ENCODE measurements around the gene NTRK3.

NTRK3 gene

DNA sequence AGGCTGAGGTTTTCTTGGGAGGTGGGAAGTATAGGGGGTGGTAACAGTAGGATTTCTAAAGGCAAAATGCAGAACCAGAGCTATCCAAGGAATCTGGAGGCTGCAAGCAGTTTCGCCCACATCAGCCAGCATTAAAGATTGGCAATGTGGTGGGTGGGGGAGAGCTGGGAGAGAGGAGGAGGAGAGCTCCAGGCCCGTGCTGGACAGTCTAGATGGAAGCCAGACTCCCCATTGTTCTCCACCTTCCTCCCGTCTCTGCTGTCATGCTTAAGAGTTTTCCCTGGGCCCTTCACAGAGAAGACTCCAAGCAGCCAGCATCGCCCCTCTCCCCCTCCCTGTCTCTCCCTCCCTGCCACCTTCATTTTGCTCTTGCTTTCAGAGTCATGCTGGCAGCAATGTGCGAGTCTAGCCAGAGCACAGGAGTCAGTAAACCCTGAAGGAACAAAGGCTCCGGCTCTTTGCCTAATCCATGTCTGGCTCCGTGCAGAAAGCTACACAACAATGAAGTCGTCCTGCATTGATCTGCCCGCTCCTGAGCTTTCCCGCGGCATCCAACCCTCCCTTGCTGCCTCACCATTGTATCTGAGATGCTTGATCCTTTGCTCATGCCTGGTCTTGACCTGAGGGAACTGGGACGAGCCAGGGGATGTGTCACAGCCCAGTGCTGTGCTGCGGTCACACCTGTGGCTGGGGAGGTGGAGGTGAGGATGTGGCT is 282.9 kb downstream of the NTRK3 start:
- DNase-seq = no peak

DNA sequence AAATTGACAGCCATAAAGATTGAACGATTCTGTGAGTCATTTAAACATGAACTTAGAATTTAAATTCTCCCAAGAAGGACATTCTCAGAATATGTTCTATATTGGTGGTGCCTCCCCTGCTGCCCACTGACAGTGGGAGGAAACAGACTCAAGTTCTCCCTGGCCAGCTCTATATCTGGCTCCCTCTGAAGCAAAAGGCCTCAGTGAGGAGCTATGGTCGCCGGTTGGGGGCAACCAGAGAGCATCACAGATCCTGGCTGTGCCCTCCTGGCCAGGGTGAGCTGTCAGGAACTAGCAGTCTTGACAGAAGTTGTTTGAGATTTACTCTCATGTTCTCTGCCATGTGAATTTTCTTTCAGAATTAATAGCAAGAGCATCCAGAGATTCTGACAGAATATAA is 285.5 kb downstream of the NTRK3 start:
- DNase-seq = no peak

DNA sequence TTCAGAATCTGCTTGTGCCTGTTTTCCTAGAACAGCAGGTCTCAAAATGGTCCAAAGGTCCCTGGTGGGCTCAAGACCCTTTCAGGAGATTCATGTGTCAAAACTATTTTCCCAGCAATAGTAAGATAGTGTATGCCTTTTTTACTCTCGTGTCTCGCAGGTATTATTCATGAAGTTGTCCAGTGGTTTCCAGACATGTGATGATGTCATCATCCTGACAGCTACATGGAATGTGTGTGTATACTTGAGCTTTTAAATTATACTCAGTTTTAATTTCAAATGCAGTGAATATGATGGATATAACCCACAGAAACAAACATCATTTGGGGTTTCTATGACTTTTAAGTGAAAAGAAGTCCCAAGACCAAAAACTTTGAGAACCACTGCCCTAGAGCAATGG is 288.6 kb downstream of the NTRK3 start:
- no peak for DNase-seq

DNA sequence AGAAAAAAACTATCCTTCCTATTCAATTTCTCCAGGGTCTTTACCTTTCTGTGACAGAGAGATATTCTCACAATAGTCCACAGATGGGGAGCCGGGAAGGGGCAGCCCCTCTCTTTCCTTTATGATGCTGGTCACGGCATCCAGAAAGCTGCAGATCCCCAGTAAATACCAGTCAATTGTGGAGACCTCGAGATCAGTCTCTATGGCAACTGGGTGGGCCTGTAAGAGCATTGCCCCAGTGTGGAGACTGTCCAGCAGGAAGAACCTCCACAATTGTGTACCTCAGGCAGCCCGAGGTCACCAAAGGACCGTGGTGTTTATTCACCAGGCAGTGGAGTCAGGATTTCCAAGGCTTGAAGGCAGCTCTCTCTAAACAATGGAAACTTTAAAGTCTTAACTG is 291.2 kb downstream of the NTRK3 start:
- no peak for DNase-seq

DNA sequence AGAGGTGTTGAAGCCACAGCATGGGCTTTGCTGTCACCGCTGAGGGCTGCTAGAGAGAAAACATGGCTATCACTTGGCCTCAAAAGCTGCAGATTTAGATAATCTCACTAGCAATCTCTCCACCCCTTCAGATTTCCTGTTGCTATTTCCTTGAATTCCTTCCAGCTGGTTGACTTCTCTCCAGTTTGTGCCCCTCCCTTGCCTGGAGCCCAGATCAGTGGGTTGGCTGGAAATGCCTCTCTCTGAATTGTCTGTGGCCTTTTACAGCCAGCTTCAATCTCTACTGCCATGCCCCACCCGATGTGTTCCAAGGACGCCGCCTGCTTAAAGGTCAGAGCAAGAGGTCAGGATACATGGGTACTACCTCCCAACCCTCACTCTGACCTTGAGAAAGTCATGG is 294.1 kb downstream of the NTRK3 start:
- DNase-seq = no peak

DNA sequence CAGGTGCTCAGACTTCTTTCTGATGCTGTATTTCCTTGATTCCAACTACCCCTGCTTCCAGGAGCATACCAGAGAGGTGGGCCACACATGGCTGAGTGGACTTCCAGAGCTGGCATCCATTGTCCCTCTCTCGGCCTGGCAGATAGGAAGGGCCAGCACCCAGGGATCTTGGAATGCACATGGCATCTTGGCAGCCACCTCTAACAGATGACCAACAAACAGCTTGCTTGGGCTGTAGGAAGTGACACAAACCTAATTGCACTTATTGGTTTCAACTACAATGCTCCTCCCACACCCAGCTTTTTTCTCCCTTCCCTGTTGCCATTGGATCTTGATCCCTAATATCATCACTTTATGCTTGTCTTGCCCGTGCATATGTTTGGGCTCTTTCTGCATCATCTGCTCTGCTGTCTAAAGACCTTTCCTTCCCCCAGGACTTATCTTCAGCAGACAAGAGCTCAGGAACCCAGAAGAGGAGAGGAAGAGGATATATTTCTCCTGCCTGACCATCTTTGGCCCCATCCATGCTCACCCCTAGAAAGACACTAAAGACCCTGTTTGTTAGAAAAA is 294.6 kb downstream of the NTRK3 start:
- no peak for DNase-seq

DNA sequence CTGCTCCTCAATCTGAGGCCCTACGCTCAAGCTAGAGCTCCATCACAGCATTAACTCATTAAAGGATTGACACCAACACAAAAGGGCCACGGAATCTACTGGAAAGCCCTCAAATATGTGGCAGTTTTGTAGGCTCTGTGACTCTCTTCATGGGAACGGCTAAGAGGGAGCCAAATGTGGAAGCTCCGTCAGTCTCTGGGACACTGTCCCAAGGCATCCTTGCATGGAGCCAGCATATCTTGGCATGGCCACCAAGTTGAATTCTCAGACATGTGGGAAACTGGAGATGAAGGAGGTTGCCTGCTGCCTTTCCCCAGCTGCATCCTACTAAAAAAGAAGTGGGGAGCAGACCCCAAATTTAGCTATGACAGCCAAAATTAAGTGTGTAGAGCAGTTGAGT is 296.9 kb downstream of the NTRK3 start:
- no peak for DNase-seq

DNA sequence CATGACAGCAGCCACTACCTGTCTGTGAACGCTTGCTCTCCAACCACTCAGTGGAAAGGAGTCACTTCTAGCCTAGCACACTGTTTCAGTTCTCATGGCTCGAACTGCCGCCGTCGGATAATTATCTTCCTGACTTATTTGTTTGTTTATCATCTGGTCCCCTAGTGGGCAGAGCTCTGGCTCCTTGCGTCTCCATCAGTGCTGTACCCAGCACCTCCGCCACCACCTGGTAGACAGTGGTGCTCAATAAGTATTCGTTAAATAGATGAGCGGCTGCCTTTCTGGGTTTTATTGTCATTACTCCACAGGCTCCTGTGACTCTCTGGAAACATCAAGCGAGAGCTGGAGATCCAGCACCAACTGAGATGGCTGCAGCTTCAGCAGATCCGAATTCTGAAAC is 297.5 kb downstream of the NTRK3 start:
- DNase-seq = no peak

DNA sequence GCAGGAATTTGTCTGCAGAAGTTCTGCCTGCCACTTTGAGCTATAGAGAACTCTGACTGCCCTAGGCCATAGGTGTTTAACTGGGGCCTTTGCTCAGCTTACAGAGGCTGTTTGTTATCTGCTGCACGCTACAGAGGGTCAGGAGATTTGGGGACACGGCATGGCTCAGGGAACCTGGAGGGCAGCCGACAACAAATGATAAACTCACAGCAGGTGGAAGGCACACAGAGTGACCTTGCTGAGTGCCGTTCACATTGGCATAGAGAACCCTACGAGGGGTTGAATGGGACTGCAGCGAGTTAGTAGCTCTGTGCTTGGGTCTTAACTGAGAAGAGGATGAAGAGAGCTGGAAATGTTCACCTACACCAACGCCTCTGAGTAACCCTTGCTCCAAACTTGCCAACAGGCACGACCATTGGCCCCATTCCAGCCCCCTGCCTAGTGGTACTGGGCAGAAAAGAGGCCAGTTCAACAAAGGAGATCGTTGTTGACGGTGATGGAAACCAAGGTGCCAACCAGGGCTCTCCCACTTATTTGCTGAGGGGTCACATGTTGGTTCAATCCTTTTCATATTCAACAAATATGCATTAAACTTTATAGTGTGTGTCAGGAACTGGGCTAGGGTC is 301.1 kb downstream of the NTRK3 start:
- no peak for DNase-seq

DNA sequence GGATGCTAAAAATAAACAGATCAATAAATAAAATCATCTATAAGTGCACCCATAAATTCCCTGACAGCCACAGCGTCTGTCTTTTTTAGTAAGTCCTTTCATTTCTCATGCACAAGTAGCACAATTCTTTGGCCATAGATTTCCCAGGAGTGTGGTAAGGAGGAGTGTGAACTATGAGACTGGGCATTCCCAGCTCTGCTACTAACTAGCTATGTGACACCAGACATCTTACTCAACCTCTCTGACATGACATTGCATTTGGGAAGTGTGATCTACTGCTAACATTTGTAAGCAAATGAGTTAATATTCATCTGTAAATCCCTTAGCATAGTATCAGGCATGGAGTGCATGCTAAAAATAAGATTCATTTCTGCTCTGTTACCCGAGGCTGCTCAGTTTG is 301.7 kb downstream of the NTRK3 start:
- DNase-seq = no peak

DNA sequence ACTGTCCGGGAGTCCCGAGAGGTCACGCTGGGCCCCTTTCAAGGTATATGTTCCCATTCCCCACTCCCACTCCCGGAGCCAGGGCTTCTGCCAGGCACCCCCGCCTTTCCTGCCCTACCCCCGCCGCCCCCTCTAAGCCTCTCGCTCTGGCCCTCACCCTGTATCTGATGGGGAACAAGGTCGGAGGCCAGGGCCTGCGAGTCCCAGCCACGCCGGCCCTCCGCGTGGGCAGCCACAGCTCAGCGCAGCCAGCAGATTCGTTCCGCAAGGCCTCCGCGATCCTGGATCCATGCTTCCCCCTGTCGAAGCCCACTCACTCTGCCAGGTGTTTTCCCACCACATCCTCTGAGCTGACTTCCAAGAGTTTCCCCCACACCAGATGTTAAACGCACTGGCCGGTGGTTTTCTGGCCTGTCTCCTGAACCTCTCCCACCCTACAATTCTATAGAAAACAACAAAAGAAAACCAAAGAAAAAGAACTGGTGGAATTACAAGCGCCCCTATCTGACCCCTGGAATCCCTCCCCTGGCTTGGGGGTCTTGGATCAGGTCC is 303.7 kb downstream of the NTRK3 start:
- DNase-seq = no peak

DNA sequence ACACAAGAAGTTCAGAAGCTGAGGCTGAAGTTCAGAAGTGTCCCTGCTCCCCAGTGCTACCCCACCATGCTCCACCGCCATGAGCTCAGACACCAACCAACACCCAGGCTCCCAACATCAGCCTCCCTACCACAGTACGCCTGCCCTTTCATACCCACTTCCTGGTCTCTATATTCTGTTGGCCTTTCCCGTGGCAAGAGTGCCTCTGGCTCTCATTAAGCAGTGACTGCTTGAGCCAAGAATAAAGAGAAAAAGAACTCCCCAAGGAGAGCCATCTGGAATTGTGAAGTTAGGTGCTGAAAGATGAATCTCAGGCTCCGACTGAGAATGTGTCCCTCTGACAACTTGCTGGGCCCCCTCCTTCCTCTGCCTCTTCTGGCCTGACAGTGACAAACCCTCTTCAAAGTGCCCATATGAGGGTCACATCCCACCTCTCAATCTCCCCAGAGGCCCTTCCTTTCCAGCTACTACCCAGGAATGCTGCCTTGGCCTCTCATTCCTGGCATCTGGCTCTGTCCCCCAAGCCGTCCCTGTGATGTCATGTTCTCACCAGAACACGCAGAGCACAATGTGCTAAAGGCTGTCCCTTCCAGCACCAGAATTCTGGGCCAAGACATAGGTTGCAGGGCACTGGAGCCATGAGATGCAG is 306.8 kb downstream of the NTRK3 start:
- DNase-seq = no peak

DNA sequence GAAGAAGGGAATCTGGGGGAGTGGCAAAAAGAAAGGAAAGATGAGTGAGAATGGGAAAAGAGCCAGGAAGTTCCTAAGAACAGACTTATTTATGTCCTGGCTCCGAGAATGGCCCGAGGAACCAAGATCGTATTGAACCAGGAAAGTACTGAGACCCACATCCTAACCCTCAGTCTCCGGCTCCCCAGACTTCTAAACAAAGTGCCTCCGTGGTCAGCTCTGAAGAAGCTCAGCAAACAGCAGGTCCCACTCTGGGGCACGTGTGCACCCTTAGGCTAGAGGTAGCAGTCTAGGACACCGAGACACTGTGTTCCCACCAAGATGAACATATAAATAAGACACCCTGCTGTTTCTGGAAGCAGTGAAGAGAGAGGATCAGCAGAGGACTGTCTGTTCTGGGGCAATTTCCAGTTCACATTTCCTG is 307.4 kb downstream of the NTRK3 start:
- no peak for DNase-seq

DNA sequence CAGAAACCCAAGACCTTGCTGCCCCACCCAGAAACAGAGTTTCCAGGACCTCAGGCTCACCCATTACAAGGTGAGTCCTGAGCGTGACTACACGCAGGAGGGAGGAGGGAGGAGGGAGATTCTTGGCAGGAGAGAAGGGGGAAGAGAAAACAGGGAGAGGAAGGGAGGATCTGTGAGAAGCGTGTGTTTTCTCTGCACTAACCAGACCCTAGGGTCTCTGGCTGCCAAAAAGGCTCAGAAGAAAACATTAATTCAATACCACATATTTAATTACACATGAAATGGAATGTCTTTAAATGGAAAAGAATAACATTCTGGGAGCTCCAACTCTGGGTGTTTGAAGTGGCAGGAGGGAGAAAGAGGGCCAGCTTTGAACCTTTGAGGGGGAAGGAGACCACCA is 309.0 kb downstream of the NTRK3 start:
- DNase-seq = no peak

DNA sequence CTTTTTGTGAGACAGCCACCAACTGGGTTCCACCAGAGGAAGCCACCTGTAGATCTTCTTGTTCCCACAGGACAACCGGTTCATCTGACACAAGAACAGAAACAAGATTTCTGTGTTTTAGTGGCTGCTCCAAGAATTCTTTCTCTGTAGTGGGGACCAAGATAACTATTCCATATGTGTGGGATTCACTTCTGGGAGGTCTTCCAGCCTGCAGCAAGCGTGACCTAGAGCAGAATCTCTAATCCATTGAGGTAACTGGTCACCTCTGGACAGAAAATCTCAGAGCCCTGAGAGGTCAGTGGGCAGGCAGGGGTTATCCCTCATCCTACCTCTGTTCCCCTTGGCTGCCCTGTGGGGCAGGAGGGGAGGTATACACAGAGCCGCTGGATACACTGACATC is 311.3 kb downstream of the NTRK3 start:
- no peak for DNase-seq

DNA sequence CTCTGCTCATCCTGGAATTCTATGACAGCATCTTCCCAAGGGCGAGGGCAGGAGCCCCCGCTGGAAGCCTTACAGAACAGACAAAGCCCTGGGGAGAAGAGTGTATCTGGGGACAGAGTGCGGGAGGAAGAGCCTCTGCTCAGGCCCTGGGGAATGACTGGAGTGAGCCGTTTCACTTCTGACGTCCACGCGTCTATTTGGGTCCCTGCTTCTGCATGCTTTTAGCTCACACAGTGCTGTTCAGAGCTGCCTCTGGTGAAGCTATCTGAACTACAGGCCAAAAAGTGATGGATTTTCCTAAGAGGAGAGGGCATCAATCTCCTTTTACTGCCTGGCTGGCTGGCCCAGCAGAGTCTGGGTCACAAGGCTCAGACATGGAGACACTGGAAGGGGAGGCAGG is 311.8 kb downstream of the NTRK3 start:
- DNase-seq = no peak

DNA sequence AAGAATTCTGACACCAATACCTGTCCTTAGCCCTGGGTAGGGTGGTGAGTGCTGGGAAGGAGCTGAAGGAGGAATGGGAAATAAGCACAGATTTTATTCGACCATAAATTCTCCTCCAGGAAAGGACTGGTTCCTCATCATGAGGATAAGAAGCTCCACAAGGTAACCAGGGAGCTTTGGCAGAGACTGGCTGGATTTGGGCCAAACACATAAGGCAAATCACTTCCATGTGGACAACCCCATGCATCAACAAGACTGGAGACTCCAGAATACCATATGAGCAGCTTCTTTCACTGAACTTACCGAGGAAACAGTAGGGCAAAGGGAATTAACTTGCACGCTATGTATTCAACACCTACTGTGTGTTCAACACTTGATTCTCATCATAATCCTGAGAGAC is 312.5 kb downstream of the NTRK3 start:
- DNase-seq = no peak

DNA sequence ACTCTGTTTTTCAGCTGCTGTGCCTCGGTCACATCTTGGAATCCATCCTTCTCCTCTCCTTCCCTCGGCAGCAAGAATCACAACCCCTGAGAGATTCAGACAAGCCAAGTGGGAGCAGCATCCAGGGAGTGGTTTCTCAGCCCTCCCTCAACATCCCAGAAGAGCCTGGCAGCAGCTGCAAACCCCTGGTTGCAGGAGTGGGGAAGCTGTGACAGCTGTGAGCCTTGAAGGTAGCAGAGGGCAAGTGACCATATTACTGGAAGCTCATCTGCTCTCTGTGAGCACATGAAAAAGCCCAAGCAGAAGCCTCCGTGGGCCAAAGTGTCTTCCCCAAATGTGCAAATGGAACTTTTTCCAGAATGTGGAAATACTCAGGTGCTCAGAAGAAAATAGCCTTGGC is 312.9 kb downstream of the NTRK3 start:
- DNase-seq = no peak

DNA sequence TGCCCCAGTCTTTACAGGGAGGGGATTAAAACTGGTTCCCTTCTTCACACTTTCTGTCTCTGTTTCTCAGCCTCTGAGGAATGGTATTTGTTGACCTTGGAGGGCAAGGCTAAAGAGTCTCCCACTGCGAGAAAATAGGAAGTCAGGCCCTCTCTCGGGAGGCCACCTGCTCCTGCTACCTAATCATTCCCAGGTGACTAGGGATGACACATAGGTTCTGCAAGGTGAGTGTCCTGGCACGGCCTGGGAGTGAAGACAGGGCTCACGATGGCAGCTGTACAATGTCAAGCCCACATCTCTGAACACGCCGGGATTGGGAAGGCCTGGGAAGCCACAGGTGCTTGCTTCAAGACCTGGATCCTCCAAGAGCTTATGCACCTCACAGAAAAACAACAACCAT is 314.2 kb downstream of the NTRK3 start:
- no peak for DNase-seq

DNA sequence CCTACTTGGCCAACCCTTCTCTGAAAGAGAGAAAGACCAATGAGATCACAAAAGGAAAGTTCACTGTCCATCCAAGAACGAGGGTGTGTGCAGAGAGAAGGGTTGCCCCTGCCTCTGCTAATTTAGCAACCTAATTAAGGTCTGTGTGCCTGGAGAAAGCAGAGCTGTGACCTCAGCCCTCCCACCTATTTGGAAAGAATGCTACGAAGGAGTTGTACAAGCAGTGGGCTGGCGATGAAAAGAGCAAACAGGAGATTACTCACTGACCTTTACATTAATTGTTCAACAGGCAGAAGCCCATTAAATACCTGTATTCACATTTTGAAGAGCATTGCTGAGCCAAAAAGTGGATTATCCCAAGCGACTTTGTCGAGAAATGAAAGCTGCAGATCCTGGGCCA is 314.9 kb downstream of the NTRK3 start:
- DNase-seq = no peak

DNA sequence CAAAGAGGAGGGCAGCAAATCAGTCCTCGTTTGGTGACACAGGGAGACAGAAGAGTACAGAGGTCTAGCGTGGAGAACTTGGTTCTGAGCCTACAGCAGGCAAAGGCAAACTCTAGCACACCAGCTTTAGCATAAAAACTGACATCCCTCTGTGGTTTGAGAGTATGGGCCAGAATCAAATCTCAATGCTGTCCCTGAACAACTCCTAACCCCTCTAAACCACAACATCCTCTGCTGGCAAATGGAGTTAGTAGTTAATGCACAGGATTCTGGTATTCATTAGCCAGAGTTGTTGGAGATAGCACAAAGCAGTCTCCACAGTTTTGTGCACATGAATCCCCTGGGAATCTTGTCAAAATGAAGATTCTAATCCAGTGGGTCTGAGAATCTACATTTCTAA is 315.8 kb downstream of the NTRK3 start:
- DNase-seq = no peak

DNA sequence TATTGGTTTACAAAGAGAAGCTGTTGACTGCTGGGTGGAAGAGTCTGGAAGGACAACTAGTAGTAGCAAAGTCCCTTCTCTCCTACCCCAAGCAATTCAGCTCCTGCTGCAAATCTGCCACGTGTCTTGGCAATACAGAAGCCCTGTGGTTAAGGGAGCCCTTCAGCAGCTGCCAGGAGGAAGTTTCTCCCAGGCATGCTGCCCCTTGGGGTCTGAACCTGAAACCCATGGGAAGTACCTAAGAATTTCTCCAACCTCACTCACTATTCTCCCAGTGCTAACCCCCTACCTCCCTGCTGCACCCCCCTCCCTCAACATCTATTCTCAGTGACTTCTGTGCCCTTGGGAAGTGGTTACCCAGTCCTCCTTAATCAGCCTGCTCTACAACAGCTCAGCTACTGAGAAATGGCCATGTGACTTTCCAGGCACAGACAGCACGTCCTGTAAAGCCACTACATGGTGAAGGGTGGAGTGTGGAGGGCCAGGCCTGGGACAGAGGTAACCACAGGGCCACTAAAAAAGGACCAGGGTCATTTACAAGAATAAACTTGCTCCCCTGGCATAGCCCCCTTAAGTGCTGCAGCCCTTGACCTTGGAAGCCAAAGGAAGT is 316.6 kb downstream of the NTRK3 start:
- no peak for DNase-seq

DNA sequence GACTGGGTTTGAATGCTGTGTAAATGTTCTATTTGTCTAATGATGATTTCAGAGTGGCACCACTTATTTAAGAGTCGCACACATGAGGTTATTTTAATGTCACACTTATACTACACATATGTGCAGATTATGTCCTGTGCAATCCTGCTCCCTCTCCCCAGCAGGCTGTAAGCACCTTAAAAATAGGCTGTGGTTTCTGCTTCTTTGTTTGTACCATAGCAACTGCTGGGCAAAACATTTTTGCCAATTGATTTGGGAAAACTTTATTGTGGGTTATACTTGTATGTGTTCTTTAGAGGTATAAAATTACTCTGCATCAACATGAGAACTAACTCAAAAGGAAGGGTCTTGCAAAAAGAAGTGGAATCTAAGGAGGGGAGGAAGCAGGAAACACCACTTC is 318.5 kb downstream of the NTRK3 start:
- no peak for DNase-seq

DNA sequence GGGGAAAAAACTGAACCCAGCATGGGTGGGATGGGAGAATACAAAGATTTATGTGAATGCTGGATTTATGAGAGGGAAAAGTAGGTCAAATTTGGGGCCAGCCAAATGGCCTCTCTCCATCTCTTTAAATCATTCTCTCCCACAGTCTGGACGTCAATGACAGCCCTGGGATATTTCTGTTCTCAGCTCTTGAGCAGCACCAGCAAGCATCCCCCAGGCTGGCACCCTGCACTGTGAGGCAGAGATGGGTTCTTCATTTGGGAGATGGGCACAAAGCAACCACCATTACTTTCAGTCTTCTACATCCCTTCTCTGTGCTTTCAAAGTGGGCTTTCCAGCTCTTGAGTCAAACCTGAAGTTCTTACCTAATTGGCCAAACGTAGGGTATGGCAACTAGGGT is 321.0 kb downstream of the NTRK3 start:
- no peak for DNase-seq
